Left ventricle myocardium inferior (tissue), 1 donor: Measurements from ENCODE around the gene CALCR. TPM values are rescaled to one million over a fixed set of nuclear protein-coding genes. Genes with fewer than 3 reads are reported as not detected.
"Not testable (repeated sequence)": the region's sequence is repeated elsewhere in the genome, so short reads cannot be mapped to it uniquely, and the experiment has no call there.

Experiments used
- DNase-seq: peaks from one replicate; pipeline ENCODE4 v3.0.0-alpha.2; 2020
- H3K27ac ChIP-seq: fragments of 200-600 bp; replicated peaks from 2 replicates; pipeline ENCODE4 v1.8.0; 2021
- H3K27me3 ChIP-seq: fragments of 200-600 bp; 2 replicates; pipeline ENCODE4 v1.8.0; 2021; ENCODE audit warnings: low read depth
- H3K36me3 ChIP-seq: fragments of 200-600 bp; 2 replicates; pipeline ENCODE4 v1.8.0; 2021
- H3K4me1 ChIP-seq: fragments of 200-600 bp; 2 replicates; pipeline ENCODE4 v1.8.0; 2021
- H3K4me3 ChIP-seq: fragments of 200-600 bp; 2 replicates; pipeline ENCODE4 v1.8.0; 2021; ENCODE audit warnings: mild to moderate bottlenecking, moderate library complexity
- H3K9me3 ChIP-seq: fragments of 200-600 bp; replicated peaks from 2 replicates; pipeline ENCODE4 v1.8.0; 2021
- intact Hi-C: fragments of 100-400 bp; cut with micrococcal nuclease; formaldehyde crosslinking; loops from one replicate; pipeline ENCODE4 v1.11.0; 2022
- total RNA-seq: library from RNA; stranded (reverse); fragmentation: NEBNext Ultra II Directional; extraction: Animal tissue kit (Norgen Biotek cat#: 25700); gene quantifications from one replicate; pipeline ENCODE4 v1.2.1, GENCODE V29; 2021
- TF ChIP-seq, protein P1 (sequence below): fragments of 200-600 bp; IDR thresholded peaks from 2 replicates; pipeline ENCODE4 v1.8.0; 2021; ENCODE audit warnings: antibody characterized with exemption, mild to moderate bottlenecking, borderline replicate concordance
- donor health status: DM: no; HTN: yes; CAD: no; lungs with severe emphysema.

Gene CALCR
- total RNA-seq, 1 donor from 2014 or later: 0.08 TPM

DNA sequence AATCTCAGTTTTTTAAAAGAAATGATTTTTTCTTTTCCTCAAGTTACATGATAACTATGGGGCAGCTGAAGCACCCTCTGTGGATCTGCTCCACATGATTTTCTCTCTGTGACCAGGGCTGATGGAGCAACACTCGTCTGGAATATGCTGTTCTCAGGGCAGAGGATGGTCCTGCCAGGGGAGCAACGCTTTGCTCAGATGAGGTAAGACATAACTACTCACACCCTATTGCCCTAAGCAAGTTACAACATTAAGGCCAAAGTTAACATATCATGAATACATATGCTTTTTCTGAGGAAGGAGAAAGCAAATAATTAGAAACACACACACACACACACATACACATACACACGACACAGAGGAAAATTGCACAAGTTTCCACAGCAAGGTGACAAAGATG is 71.4 kb downstream of the CALCR start:
- no peak for DNase-seq
- TF ChIP-seq, protein P1, sequence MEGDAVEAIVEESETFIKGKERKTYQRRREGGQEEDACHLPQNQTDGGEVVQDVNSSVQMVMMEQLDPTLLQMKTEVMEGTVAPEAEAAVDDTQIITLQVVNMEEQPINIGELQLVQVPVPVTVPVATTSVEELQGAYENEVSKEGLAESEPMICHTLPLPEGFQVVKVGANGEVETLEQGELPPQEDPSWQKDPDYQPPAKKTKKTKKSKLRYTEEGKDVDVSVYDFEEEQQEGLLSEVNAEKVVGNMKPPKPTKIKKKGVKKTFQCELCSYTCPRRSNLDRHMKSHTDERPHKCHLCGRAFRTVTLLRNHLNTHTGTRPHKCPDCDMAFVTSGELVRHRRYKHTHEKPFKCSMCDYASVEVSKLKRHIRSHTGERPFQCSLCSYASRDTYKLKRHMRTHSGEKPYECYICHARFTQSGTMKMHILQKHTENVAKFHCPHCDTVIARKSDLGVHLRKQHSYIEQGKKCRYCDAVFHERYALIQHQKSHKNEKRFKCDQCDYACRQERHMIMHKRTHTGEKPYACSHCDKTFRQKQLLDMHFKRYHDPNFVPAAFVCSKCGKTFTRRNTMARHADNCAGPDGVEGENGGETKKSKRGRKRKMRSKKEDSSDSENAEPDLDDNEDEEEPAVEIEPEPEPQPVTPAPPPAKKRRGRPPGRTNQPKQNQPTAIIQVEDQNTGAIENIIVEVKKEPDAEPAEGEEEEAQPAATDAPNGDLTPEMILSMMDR: no peak
- no peaks in the 10 kb centered on the region for H3K4me1 ChIP-seq
- no peaks in the 10 kb centered on the region for H3K27me3 ChIP-seq
- H3K36me3 ChIP-seq: no peaks in the 10 kb centered on the region
- H3K9me3 ChIP-seq: no peaks in the 10 kb centered on the region
- no peak overlapping the region for H3K27ac ChIP-seq
- H3K4me3 ChIP-seq: no peak overlapping the region
- intact Hi-C loops: no loop called here

- H3K36me3 ChIP-seq, H3K27me3 ChIP-seq, H3K4me3 ChIP-seq, H3K27ac ChIP-seq, H3K4me1 ChIP-seq, intact Hi-C loops, DNase-seq: not testable (repeated sequence)
- H3K9me3 ChIP-seq: peaks cover 26% of the 10 kb centered on the region
Observed at GRCh38 chr7:93491860-93492259, 82.7 kb downstream of the CALCR start.

DNA sequence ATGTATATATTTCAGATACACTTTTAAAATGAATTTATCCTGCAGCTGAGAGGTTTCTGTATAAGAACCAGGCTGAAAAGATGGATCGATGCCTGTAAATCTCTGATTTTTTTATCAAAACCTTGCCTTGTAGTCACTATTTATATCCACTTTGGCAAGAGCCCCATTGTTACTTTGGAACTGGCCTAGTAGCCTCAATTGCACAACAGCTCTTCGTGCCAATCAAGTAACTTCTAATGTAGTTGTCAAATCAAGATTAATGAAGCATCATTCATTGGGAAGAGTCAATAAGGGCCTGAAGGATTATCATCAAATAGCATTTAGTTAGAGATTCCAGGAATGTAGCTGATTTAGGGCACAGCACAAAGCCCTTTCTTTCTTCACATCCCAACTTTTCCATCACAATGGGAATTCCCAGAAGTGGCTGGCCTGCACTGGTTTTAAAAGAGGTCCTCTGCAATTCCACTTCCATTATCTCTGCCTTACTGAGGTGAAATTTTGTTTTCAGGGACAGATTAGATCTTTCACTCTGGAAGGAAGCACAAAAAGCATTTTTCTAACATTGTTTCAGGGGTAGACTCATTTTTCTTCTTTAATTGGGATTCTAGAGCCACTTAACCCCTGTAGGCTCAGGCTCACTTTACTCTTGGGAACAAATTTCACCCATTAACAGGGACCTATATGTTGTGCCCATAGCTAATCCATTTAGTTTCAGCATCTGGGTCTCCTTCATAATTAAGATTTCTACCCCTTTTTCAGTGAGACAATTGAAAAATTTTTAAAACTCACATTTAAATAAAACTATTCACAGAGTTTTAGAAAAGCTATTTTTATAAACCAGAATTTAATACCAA is 97.8 kb downstream of the CALCR start:
- intact Hi-C loops: no loop called here
- Histone ChIP-seq H3K4me1 (no peaks in the 10 kb centered on the region), H3K27me3 (no peaks in the 10 kb centered on the region), H3K4me3 (no peak overlapping the region), H3K9me3 (no peaks in the 10 kb centered on the region), H3K27ac (no peak overlapping the region), H3K36me3 (no peaks in the 10 kb centered on the region)
- TF ChIP-seq, protein P1: no peak
- no peak for DNase-seq

DNA sequence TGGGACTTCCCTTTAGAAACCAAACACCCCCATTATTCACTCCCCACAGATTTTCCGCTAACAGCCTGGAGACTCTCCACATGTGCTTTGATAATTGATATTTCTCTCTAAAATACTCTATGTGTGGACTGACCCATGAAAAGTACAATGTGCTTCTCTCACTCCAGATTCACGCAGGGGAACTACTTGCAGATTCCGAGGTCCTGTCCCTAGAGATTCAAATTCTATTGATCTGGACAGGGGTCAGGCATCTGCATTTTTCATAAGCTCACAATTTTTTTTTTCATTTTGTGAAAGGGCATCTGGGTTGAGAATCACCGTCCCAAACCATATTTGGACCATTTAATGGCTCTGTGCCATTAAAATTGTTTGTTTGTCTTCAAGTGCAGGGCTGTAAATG is 98.7 kb downstream of the CALCR start:
- no peaks in the 10 kb centered on the region for H3K9me3 ChIP-seq
- intact Hi-C loops: no loop called here

GRCh38 chr7:93471456-93471855 is 103.1 kb downstream of the CALCR start:
- TF ChIP-seq, protein P1: no peak
- intact Hi-C loops: no loop called here
- Histone ChIP-seq H3K4me1 (no peaks in the 10 kb centered on the region), H3K4me3 (no peak overlapping the region), H3K36me3 (no peaks in the 10 kb centered on the region), H3K9me3 (no peaks in the 10 kb centered on the region), H3K27me3 (no peaks in the 10 kb centered on the region), H3K27ac (no peak overlapping the region)
- no peak for DNase-seq

More for the DNA sequence above, 98.7 kb downstream of the CALCR start:
- DNase-seq: no peak
- no peaks in the 10 kb centered on the region for H3K4me1 ChIP-seq
- no peaks in the 10 kb centered on the region for H3K36me3 ChIP-seq
- H3K27me3 ChIP-seq: no peaks in the 10 kb centered on the region
- H3K4me3 ChIP-seq: no peak overlapping the region
- TF ChIP-seq, protein P1: no peak
- H3K27ac ChIP-seq: no peak overlapping the region

GRCh38 chr7:93463764-93464163 is 110.8 kb downstream of the CALCR start:
- intact Hi-C loops: no loop called here
- Histone ChIP-seq H3K27ac (no peak overlapping the region), H3K27me3 (no peaks in the 10 kb centered on the region), H3K4me3 (no peak overlapping the region), H3K9me3 (no peaks in the 10 kb centered on the region), H3K36me3 (no peaks in the 10 kb centered on the region), H3K4me1 (no peaks in the 10 kb centered on the region)
- DNase-seq: no peak
- TF ChIP-seq, protein P1: no peak
